Adrenal gland (tissue), 12 donors: ENCODE measurements around the gene S100A8. TPM values are rescaled to one million over a fixed set of nuclear protein-coding genes. Genes with fewer than 3 reads are reported as not detected.

Experiments used
- DNase-seq, 7 donors: peaks; one replicate each; pipeline ENCODE4 v3.0.0-alpha.2; 2019 to 2020
- H3K27ac ChIP-seq, 5 donors: fragments of 200-600 bp; sonication (generic) in 4 of 5; 1 replicate in 3 of 5; 2 replicates in 2 of 5; pipeline versions ENCODE4 v1.5.1 to v1.8.0; 2016 to 2020; ENCODE audit warnings: mild to moderate bottlenecking in 1 of 5
- H3K27me3 ChIP-seq: fragments of 200-600 bp; 2 replicates; pipeline ENCODE4 v1.8.0; 2021
- H3K36me3 ChIP-seq, 2 donors: fragments of 200-600 bp; replicated peaks in 1 of 2; 1 replicate in 1 of 2; 2 replicates in 1 of 2; pipeline versions ENCODE4 v1.5.1 to v1.8.0; 2018 to 2022
- H3K4me1 ChIP-seq, 2 donors: fragments of 200-600 bp; replicated peaks in 1 of 2; 1 replicate in 1 of 2; 2 replicates in 1 of 2; pipeline versions ENCODE4 v1.5.1 to v1.8.0; 2018 to 2021
- H3K4me3 ChIP-seq, 4 donors: fragments of 200-600 bp; sonication (generic) in 3 of 4; one replicate each; pipeline ENCODE4 v1.5.1; 2016 to 2018
- H3K9me3 ChIP-seq, 3 donors: fragments of 200-600 bp; sonication (generic) in 1 of 3; replicated peaks in 1 of 3; 1 replicate in 2 of 3; 2 replicates in 1 of 3; pipeline versions ENCODE4 v1.5.1 to v1.8.0; 2016 to 2021
- CTCF ChIP-seq, 6 experiments: fragments of 450-650 bp in 4 of 6; fragments of 200-600 bp in 2 of 6; sonication (generic) in 1 of 6; IDR thresholded peaks; 1 replicate in 5 of 6; 2 replicates in 1 of 6; pipeline versions ENCODE4 v1.5.1 to v1.8.0; 2016 to 2021; ENCODE audit warnings: antibody characterized with exemption in 6 of 6, mild to moderate bottlenecking in 2 of 6, moderate library complexity in 1 of 6
- POLR2A ChIP-seq, 2 donors: fragments of 450-650 bp; IDR thresholded peaks; one replicate each; pipeline ENCODE4 v1.6.1; 2017; ENCODE audit warnings: antibody characterized with exemption in 2 of 2, mild to moderate bottlenecking in 2 of 2, moderate library complexity in 1 of 2
- WGBS, 4 donors: extraction: QIAGEN DNeasy Blood & Tissue Kit in 2 of 4; methylation state at CpG; one replicate each; pipeline versions ENCODE4 v1.1.5 to v1.1.7; 2013 to 2017; 5-methylcytosine and 5-hydroxymethylcytosine counted together
- intact Hi-C, 2 donors: fragments of 100-400 bp; cut with DNase I; formaldehyde crosslinking; loops; one replicate each; pipeline versions ENCODE4 v1.14.1 to v1.15.0; 2022 to 2023
- polyA plus RNA-seq, 3 donors: library from polyadenylated mRNA; stranded (reverse); fragments of 200-250 nt in 2 of 3; fragments of 350-450 nt in 1 of 3; fragmentation: Illumina TruSeq in 1 of 3; extraction: RNeasy Lipid Tissue Mini Kit (QIAGEN cat#74804) in 1 of 3; gene quantifications; one replicate each; pipeline ENCODE4 v1.2.3, GENCODE V29; 2013 to 2014
- total RNA-seq, 9 donors: library from RNA; depleted of rRNA in 4 of 9; stranded (reverse); fragments of >200 nt in 4 of 9; fragments of 120-200 nt in 1 of 9; fragmentation: NEBNext Ultra II Directional in 1 of 9; extraction: Animal tissue kit (Norgen Biotek cat#: 25700) in 1 of 9; gene quantifications; one replicate each; pipeline versions ENCODE4 v1.1.0 to v1.2.4, GENCODE V29; 2013 to 2023
- donor health status: healthy with polysubstance abuse.
- donor health status: Bipolar disorder and iron deficiency.
- donor health status: DM: yes; HTN: yes; CAD: no.
- donor health status: DM: no; HTN: no; CAD: no.
- donor health status: DM: no; HTN: no; CAD: no.
- donor health status: DM: yes; HTN: yes; CAD: no.

Gene S100A8
- total and polyA plus RNA-seq, 12 donors, result 3.4 to 257 (median 58.0) TPM

- H3K36me3 ChIP-seq, result no peaks in the 10 kb centered on the region
- no peaks in the 10 kb centered on the region for H3K27me3 ChIP-seq
- TF ChIP-seq CTCF (IDR thresholded peaks at IDR 0.05) (no peak), POLR2A (IDR thresholded peaks at IDR 0.05) (no peak)
- no peaks in the 10 kb centered on the region for H3K9me3 ChIP-seq
- no peak overlapping the region for H3K4me3 ChIP-seq
- peak in 2 of 7 donors; percentile 3 to 33 for DNase-seq
- H3K27ac ChIP-seq, result no peak overlapping the region
- WGBS, 4 donors, result 62 to 100% (median 67%) methylated on average over 1 to 2 of the region's 2 CpGs
- intact Hi-C loops, result no loop called here
- H3K4me1 ChIP-seq, result peaks cover 0 to 5% of the 10 kb centered on the region in 2 donors
Measured at GRCh38 chr1:153374071-153374470, 16.8 kb downstream of the S100A8 start.

- Histone ChIP-seq H3K4me3 (no peak overlapping the region), H3K36me3 (no peaks in the 10 kb centered on the region), H3K27me3 (no peaks in the 10 kb centered on the region), H3K27ac (no peak overlapping the region), H3K9me3 (no peaks in the 10 kb centered on the region), H3K4me1 (peaks cover 0 to 5% of the 10 kb centered on the region in 2 donors)
- intact Hi-C loops, result no loop called here
- 79 to 85% (median 83%) methylated on average over 2 of the region's 2 CpGs for WGBS, 4 donors
- TF ChIP-seq POLR2A (IDR thresholded peaks at IDR 0.05) (no peak), CTCF (IDR thresholded peaks at IDR 0.05) (no peak)
- peak in 1 of 7 donors; percentile 13 for DNase-seq
Measured at GRCh38 chr1:153372571-153372970, 18.3 kb downstream of the S100A8 start.

GRCh38 chr1:153371231-153371630 lies 19.6 kb downstream of the S100A8 start:
- no peaks in the 10 kb centered on the region for H3K9me3 ChIP-seq
- H3K27ac ChIP-seq, result no peak overlapping the region
- no peak overlapping the region for H3K4me3 ChIP-seq
- intact Hi-C loops, result no loop called here
- 82 to 100% (median 95%) methylated on average over 1 of the region's 1 CpG for WGBS, 4 donors
- H3K27me3 ChIP-seq, result no peaks in the 10 kb centered on the region
- DNase-seq, result peak in 1 of 7 donors; percentile 9
- no peaks in the 10 kb centered on the region for H3K36me3 ChIP-seq
- no peak for TF ChIP-seq POLR2A (IDR thresholded peaks at IDR 0.05)
- no peak for TF ChIP-seq CTCF (IDR thresholded peaks at IDR 0.05)
- peaks cover 0 to 5% of the 10 kb centered on the region in 2 donors for H3K4me1 ChIP-seq

- 49 to 65% (median 56%) methylated on average over 3 of the region's 3 CpGs for WGBS, 4 donors
- H3K4me3 ChIP-seq, result no peak overlapping the region
- H3K4me1 ChIP-seq, result no peaks in the 10 kb centered on the region
- intact Hi-C loops, result no loop called here
- no peaks in the 10 kb centered on the region for H3K27me3 ChIP-seq
- DNase-seq, result no peak
- TF ChIP-seq CTCF (IDR thresholded peaks at IDR 0.05) (no peak), POLR2A (IDR thresholded peaks at IDR 0.05) (no peak)
- H3K27ac ChIP-seq, result no peak overlapping the region
- no peaks in the 10 kb centered on the region for H3K9me3 ChIP-seq
- no peaks in the 10 kb centered on the region for H3K36me3 ChIP-seq
Measured at GRCh38 chr1:153370146-153370545, 20.7 kb downstream of the S100A8 start.
